HG02610 (cell line): ENCODE data around the gene RPL34.
"Not testable (repeated sequence)": the region's sequence is repeated elsewhere in the genome, so short reads cannot be mapped to it uniquely, and the experiment has no call there.

Source experiments
- ATAC-seq: cut with Tn5 transposase; IDR thresholded peaks from one replicate; pipeline ENCODE4 v1.9.1; 2021; ENCODE audit warnings: mild to moderate bottlenecking, moderate library complexity; ENCODE audit not compliant: unreplicated experiment

The RPL34 gene

GRCh38 chr4:108620101-108620932 is at the start of gene RPL34:
Gene RPL34 (plus strand): TSS chr4:108620576. CDS start chr4:108621960, 1,384 bp downstream.
- ATAC-seq, result peak; percentile 100

- no peak for ATAC-seq
These were observed 49.3 kb upstream of the RPL34 start for GRCh38 chr4:108570993-108571569.

GRCh38 chr4:108574402-108574801 is 46.0 kb upstream of the RPL34 start:
- ATAC-seq, result no peak

GRCh38 chr4:108581083-108581482 is 39.3 kb upstream of the RPL34 start:
- no peak for ATAC-seq

DNA sequence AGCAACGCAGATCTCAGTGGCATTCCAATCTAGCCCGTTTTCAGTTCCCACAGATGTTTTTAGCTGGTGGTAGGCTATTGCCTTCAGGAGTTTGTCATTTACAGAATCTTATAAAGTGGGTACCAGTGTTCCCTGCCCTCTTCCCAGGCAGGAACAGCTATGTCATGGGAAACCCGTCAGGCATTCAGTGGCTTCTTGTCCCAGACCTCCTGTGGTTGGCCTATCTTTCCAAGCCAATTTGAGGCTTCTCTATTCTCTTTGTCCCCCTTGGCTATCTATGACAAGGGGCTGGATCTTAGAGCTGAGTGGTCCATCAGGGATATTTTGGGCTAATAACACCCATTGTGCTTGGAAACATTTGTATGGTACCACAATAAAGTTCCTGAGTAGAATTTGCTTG is 33.6 kb upstream of the RPL34 start:
- ATAC-seq, result no peak

GRCh38 chr4:108588878-108589277 is 31.5 kb upstream of the RPL34 start:
- ATAC-seq, result no peak

DNA sequence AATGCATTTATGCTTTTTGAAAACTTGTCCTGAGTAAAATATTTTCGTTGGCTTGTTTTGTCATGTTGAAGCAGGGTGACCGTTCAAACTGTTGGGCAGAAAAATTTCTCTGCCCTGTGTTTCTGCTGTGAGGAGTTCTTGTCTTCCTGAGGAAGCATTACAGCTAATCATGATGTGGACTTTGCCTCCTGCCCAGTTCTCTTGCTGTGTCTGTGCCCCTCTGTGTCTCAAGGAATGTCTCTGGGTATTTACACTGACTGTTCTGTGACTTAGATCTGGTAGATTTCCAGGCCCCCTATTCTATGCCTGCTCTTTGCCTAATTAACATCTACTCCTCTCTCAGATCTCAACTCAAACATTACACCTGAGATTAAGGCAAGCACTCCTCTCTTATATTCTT is 30.4 kb upstream of the RPL34 start:
- no peak for ATAC-seq

DNA sequence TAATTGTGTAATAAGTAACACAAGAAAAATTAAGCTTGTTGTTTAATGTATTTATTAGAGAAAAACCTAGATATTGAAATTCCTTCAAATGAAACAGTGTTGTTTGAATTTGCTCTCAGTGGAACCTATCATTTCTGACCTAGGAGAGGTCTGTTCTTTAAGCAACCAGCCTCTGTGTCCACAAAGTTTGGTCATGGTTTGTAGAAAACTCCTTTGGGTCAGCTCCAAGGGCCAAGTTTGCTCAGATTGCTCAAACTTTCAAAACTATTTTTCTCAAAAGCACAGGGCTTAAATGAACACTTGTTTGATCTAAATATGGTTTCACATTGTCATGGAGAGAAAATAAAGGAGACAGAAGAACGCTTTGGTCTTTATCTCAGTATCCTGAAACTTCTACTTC is 29.6 kb upstream of the RPL34 start:
- no peak for ATAC-seq

- ATAC-seq, result no peak
These were observed 27.7 kb upstream of the RPL34 start for GRCh38 chr4:108592674-108592986.

- not testable (repeated sequence) for ATAC-seq
These were observed 26.1 kb upstream of the RPL34 start for GRCh38 chr4:108594296-108594695.

- no peak for ATAC-seq
These were observed 24.0 kb upstream of the RPL34 start for GRCh38 chr4:108596344-108596743.

DNA sequence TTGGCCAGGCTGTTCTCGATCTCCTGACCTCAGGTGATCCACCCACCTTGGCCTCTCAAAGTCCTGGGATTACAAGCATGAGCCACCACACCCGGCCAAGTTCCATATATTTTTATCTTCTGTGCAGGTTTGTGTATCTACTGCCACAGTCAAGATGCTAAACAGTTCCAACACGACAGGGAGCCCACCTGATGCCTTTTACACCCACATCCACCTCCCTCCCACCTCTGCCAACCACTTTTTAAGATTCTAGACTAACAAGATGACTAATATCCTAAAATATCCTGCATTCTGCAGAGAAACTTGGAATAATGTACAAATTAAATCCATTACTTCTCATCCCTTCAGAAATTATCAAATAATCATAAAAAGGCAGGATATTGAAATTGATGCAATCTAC is 19.3 kb upstream of the RPL34 start:
- no peak for ATAC-seq

- no peak for ATAC-seq
These were observed 18.8 kb upstream of the RPL34 start for GRCh38 chr4:108601532-108601931.

DNA sequence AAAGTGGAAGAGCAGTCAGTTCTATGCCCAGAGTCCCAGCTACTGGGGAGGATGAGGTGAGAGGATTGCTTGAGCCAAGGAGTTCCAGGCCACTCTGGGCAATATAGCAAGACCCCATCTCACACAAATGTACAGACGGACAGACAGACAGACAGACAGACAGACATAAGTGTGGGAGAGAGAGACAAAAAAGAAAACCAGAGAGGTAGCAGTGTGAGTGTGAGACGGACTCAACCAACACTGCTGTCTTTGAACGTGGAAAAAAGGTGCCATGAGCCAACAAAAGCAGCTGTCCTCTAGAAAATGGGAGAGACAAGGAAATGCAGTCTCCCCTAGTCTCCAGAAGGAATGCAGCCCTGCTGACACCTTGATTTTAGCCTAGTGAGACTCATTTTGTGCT is 18.2 kb upstream of the RPL34 start:
- no peak for ATAC-seq

DNA sequence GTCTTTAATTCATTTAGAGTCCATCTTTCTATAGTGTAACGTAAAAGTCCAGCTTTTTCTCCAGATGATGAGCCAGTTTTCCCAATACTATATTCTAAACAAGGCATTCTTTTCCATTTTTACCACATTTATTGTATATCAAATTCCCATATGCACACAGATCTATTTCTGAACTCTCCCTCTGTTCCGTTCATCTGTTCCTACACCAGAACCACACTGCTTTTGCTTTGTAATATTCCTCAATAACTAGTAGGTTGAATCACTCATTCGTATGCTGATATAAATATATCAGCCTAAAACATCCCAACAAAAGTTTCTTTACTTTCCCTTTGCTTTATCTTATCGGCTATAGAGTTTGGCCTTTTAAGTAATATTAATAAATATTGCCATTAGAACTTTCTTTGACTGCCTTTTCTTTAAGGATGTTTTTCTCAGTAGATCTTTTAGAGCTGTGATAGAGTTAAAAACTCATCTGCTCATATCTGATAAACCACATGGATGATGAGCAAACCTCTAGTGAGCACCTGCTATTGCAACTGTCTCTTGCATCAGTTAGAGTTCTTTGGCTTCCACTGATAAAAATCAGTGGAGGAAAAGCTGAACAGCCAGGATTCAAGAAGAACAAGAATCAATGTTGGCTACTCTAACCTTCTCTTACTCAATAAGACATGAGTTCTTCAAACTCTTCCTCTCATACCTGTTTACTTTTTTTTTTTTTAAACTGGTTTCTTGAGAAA is 13.1 kb upstream of the RPL34 start:
- ATAC-seq, result no peak

DNA sequence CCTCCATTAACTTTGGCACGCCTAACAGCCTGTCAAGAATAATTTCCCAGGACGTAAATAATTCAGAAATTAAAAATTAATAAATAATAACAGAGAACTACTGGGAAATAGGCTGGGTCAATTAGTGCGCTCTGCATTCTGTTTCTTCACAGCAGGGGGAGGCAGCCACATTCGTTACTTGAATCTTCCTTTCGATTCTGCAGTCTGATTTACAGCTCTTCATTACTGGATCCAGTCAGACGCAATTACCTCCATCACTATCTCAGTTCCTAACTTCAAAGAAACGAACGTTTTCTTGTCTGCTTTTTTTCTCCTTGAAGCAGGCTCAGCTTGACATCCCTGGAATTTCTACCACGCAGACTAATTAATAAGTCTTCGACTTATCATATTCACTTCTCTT is 9.0 kb upstream of the RPL34 start:
- no peak for ATAC-seq

DNA sequence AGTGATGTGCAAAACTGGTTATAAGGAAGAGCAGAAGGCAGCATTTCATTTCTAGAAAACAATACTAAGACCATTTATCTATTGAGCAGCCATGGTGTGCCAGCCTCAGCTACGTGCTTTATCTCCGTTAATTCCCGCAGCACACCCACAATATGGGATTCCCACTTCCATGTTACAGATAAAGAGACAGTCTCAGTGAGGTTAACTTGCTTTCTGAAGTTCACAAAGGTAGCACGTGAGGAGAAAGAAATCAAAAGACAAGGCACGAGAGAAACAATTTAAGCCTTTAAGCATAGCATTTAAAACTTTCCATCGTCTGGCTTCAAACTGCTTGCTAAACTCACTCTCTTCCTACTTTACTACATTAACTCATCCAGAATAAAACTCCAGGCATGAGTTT is 8.0 kb upstream of the RPL34 start:
- no peak for ATAC-seq

DNA sequence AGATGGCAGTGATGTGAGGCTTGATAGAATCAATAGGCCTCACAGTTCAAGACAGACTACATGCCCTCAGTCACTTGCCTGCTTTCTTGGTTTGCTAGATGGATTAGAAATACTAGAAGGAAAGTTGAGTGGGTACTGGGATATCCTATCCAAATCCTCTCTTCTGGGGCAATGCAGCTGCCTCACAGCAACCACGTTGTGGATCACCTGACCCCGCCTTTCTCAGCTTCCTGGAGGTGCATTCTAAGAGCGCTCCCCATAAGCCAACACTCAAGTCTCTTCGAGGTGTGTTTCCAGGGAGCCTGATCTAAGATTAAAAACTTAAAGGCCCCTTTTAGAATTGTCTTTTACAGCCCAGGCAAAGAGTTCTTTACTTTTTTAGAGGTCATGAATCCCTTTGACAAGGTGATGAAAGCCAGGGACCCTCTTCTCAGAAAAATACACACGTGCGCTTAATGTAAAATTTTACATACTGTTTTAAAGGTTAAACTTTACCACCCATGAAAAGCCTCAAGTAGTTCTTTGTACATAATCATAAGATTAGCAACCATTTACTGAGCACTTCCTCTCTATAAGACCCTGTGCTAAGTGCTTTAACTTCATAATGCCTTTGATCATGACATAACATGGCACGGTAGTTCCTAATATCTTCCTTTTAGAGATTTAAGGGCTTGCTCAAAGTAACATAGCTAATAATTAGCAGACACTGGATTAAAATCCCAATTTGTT is 840 bp upstream of the RPL34 start:
- ATAC-seq, result no peak

DNA sequence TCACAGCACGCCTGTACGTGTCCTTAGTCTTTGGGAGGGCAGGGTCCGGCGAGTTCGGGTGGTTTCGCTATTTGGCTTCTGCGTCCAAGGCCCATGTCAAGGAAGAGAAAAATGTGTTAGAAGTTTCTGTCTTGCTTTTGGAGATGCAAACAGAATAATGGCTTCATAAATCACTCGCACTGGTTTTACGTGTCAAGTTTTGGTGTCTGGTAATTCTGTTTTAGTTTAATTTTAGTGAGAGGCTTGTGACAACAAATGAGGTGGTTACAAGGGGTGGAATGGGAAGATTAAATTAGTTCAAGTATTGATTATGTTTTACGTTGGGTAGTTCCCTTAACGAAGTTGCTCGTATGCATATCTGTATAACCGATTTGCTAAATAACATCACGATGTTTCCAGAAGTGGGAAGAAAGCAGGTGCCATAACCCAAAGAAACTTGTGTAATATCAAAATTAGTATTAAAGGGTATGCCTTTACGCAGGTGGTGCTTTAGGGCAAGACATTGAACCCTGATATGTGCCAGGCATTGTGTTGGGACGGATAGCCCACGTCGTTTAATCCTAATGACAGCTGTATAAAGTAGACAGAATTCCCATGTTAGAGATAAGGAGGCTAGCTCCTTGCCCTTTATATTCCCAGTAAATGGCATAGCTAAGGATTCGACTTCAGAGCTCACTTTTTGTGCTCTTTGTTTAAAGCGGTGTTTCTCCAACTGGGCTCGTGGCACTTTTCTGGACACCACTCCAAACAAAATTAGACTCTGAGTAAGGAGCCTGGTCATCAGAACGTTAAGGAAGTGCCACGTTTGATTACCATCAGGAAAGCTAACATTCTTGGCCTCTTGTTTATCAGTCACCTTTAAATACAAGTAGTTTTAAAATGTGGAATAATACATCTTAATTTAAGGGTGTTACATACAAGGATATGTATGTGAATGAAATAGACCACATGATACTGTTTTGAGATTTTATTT is 843 bp downstream of the RPL34 start:
- peak; percentile 14 for ATAC-seq

GRCh38 chr4:108622022-108622421 is 1.6 kb downstream of the RPL34 start:
- ATAC-seq, result no peak
